Neural cell (in vitro differentiated cells): Measurements from ENCODE around the gene GRID1.

ENCODE experiments used
- CTCF ChIP-seq: fragments of 450-650 bp; IDR thresholded peaks from 2 replicates; pipeline ENCODE4 v1.5.1; 2014; ENCODE audit warnings: antibody characterized with exemption, mild to moderate bottlenecking, moderate library complexity; ENCODE audit not compliant: poor library complexity, severe bottlenecking
- EP300 ChIP-seq: fragments of 450-650 bp; conservative IDR thresholded peaks from 2 replicates; pipeline ENCODE4 v1.6.1; 2014; ENCODE audit warnings: antibody characterized with exemption, mild to moderate bottlenecking, moderate library complexity; ENCODE audit not compliant: poor library complexity, severe bottlenecking
- EZH2 ChIP-seq: fragments of 200-600, 300-800 bp; shearing (Covaris generic), sonication (generic); IDR thresholded peaks from 2 replicates; pipeline ENCODE4 v1.6.1; 2014; ENCODE audit warnings: antibody characterized with exemption, low read length, borderline replicate concordance, mild to moderate bottlenecking; ENCODE audit not compliant: insufficient read depth, poor library complexity, severe bottlenecking
- MXI1 ChIP-seq: fragments of 450-650 bp; conservative IDR thresholded peaks from 2 replicates; pipeline ENCODE4 v1.6.1; 2014; ENCODE audit warnings: antibody characterized with exemption, mild to moderate bottlenecking; ENCODE audit not compliant: poor library complexity, severe bottlenecking
- POLR2AphosphoS5 ChIP-seq: IDR thresholded peaks from 2 replicates; pipeline ENCODE4 v1.6.1; 2012
- RAD21 ChIP-seq: fragments of 450-650 bp; conservative IDR thresholded peaks from 2 replicates; pipeline ENCODE4 v1.6.1; 2014; ENCODE audit warnings: antibody characterized with exemption, mild to moderate bottlenecking, moderate library complexity
- REST ChIP-seq: IDR thresholded peaks from 2 replicates; pipeline ENCODE4 v1.6.1; 2012; ENCODE audit warnings: borderline replicate concordance
- SMC3 ChIP-seq: fragments of 450-650 bp; conservative IDR thresholded peaks from 2 replicates; pipeline ENCODE4 v1.6.1; 2014; ENCODE audit warnings: antibody characterized with exemption, mild to moderate bottlenecking, moderate library complexity; ENCODE audit not compliant: poor library complexity
- TAF1 ChIP-seq: IDR thresholded peaks from 2 replicates; pipeline ENCODE4 v1.6.1; 2012; ENCODE audit warnings: low read depth

- TF ChIP-seq CTCF (no peak), TAF1 (no peak), SMC3 (no peak), EZH2 (no peak), RAD21 (no peak), POLR2AphosphoS5 (no peak), MXI1 (no peak), EP300 (no peak), REST (no peak)
Measured at GRCh38 chr10:86367152-86367951, 757 bp upstream of the GRID1 start.
